ENCODE data around the gene MXRA7.

DNA sequence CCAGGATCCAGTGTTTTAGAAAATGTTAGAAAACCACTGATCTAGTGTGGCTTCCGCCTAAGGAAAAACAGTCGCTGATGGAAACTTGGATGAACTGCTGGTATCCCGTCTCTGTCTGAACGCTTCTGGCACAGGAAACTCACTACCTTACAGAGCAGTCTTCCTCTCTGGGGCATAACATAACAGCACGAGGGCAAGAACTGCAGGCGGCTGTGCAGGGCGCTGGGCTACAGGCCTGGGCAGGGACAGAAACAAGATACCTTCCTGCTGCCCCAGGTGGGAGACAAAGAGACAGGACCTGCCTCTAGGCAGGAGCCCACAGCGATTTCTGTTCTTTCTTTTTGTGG is 10.5 kb downstream of the MXRA7 start:
- TF ChIP-seq, protein P1, sequence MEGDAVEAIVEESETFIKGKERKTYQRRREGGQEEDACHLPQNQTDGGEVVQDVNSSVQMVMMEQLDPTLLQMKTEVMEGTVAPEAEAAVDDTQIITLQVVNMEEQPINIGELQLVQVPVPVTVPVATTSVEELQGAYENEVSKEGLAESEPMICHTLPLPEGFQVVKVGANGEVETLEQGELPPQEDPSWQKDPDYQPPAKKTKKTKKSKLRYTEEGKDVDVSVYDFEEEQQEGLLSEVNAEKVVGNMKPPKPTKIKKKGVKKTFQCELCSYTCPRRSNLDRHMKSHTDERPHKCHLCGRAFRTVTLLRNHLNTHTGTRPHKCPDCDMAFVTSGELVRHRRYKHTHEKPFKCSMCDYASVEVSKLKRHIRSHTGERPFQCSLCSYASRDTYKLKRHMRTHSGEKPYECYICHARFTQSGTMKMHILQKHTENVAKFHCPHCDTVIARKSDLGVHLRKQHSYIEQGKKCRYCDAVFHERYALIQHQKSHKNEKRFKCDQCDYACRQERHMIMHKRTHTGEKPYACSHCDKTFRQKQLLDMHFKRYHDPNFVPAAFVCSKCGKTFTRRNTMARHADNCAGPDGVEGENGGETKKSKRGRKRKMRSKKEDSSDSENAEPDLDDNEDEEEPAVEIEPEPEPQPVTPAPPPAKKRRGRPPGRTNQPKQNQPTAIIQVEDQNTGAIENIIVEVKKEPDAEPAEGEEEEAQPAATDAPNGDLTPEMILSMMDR (IDR thresholded peaks at IDR 0.05) = no peak
- TF ChIP-seq POLR2A (IDR thresholded peaks at IDR 0.05) (no peak), POLR2AphosphoS5 (IDR thresholded peaks at IDR 0.05) (no peak)
